ENCODE measurements around the gene MRPL21. TPM values are rescaled to one million over a fixed set of nuclear protein-coding genes. Genes with fewer than 3 reads are reported as not detected.
"Not testable (repeated sequence)": the region's sequence is repeated elsewhere in the genome, so short reads cannot be mapped to it uniquely, and the experiment has no call there.

The MRPL21 gene
- total RNA-seq, 2 experiments from 2014 or later = 56.8 to 61.8 TPM

- Mint-ChIP-seq H3K27me3 (peaks cover 14% of the 10 kb centered on the region), H3K36me3 (ENCODE audit: low read depth) (no peaks in the 10 kb centered on the region), H3K4me3 (no peak overlapping the region), H3K4me1 (peaks cover 14% of the 10 kb centered on the region), H3K9me3 (peaks cover 3% of the 10 kb centered on the region), H3K27ac (no peak overlapping the region)
- ChIA-PET CTCF (interaction anchor here (1.0 kb wide), 1 partner anchor 10 kb away, joined by 3 read pairs; no protein-coding TSS in a partner anchor), POLR2A (no interaction called here)
- DNase-seq = no peak
Observed at GRCh38 chr11:68865241-68865640, 38.4 kb downstream of the MRPL21 start.

GRCh38 chr11:68863553-68864265 is 39.9 kb downstream of the MRPL21 start:
- Mint-ChIP-seq H3K27ac (no peak overlapping the region), H3K36me3 (ENCODE audit: low read depth) (no peaks in the 10 kb centered on the region), H3K27me3 (peaks cover 5% of the 10 kb centered on the region), H3K9me3 (peaks cover 3% of the 10 kb centered on the region), H3K4me3 (no peak overlapping the region), H3K4me1 (peaks cover 3% of the 10 kb centered on the region)
- DNase-seq = no peak
- CTCF ChIA-PET = interaction anchor here (1.0 kb wide), 1 partner anchor 12 kb away, joined by 5 read pairs; no protein-coding TSS in a partner anchor
- POLR2A ChIA-PET = no interaction called here

- Mint-ChIP-seq H3K36me3 (ENCODE audit: low read depth) (no peaks in the 10 kb centered on the region), H3K4me3 (no peak overlapping the region), H3K27ac (no peak overlapping the region), H3K9me3 (peaks cover 3% of the 10 kb centered on the region), H3K4me1 (no peaks in the 10 kb centered on the region), H3K27me3 (peaks cover 2% of the 10 kb centered on the region)
- POLR2A ChIA-PET = no interaction called here
- CTCF ChIA-PET = no interaction called here
- no peak for DNase-seq
Observed at GRCh38 chr11:68862421-68862820, 41.2 kb downstream of the MRPL21 start.

GRCh38 chr11:68859123-68859522 is 44.5 kb downstream of the MRPL21 start:
- POLR2A ChIA-PET = no interaction called here
- Mint-ChIP-seq H3K27ac (no peak overlapping the region), H3K4me3 (no peak overlapping the region), H3K27me3 (peaks cover 20% of the 10 kb centered on the region), H3K36me3 (ENCODE audit: low read depth) (no peaks in the 10 kb centered on the region), H3K9me3 (peaks cover 3% of the 10 kb centered on the region), H3K4me1 (peaks cover 2% of the 10 kb centered on the region)
- no peak for DNase-seq
- CTCF ChIA-PET = no interaction called here

- Mint-ChIP-seq H3K27me3 (peaks cover 37% of the 10 kb centered on the region), H3K27ac (no peak overlapping the region), H3K4me3 (no peak overlapping the region), H3K36me3 (ENCODE audit: low read depth) (no peaks in the 10 kb centered on the region), H3K4me1 (peaks cover 2% of the 10 kb centered on the region), H3K9me3 (no peaks in the 10 kb centered on the region)
- DNase-seq = no peak
- ChIA-PET POLR2A (no interaction called here), CTCF (interaction anchor here (1.5 kb wide), 1 partner anchor 13 kb away, joined by 3 read pairs; no protein-coding TSS in a partner anchor)
Observed at GRCh38 chr11:68857037-68857586, 46.5 kb downstream of the MRPL21 start.

- H3K36me3 Mint-ChIP-seq (ENCODE audit: low read depth); POLR2A ChIA-PET; DNase-seq; H3K9me3 Mint-ChIP-seq; H3K4me1 Mint-ChIP-seq; H3K4me3 Mint-ChIP-seq; H3K27ac Mint-ChIP-seq: not testable (repeated sequence)
- peaks cover 39% of the 10 kb centered on the region for H3K27me3 Mint-ChIP-seq
- CTCF ChIA-PET = interaction anchor here (1.5 kb wide), 1 partner anchor 13 kb away, joined by 3 read pairs; no protein-coding TSS in a partner anchor
Observed at GRCh38 chr11:68856425-68857030, 47.1 kb downstream of the MRPL21 start.

- no peak overlapping the region for H3K4me3 Mint-ChIP-seq
- H3K4me1 Mint-ChIP-seq = peaks cover 2% of the 10 kb centered on the region
- no peaks in the 10 kb centered on the region for H3K36me3 Mint-ChIP-seq (ENCODE audit: low read depth)
- ChIA-PET POLR2A (interaction anchor here (0.6 kb wide), 1 partner anchor 14 kb away, joined by 3 read pairs; the partner anchor contains the start of gene CPT1A), CTCF (interaction anchor here (0.8 to 1.3 kb wide), 2 partner anchors 9 to 10 kb away, joined by 3 to 4 read pairs; no protein-coding TSS in a partner anchor)
- DNase-seq = peak; percentile 17
- H3K27ac Mint-ChIP-seq = no peak overlapping the region
- H3K9me3 Mint-ChIP-seq = no peaks in the 10 kb centered on the region
- peaks cover 39% of the 10 kb centered on the region for H3K27me3 Mint-ChIP-seq
Observed at GRCh38 chr11:68855205-68855981, 48.2 kb downstream of the MRPL21 start.

GRCh38 chr11:68854273-68854958 is 49.2 kb downstream of the MRPL21 start:
- H3K27me3 Mint-ChIP-seq = peaks cover 41% of the 10 kb centered on the region
- H3K4me3 Mint-ChIP-seq = no peak overlapping the region
- no peak for DNase-seq
- no peaks in the 10 kb centered on the region for H3K36me3 Mint-ChIP-seq (ENCODE audit: low read depth)
- H3K9me3 Mint-ChIP-seq = no peaks in the 10 kb centered on the region
- ChIA-PET POLR2A (interaction anchor here (0.6 kb wide), 1 partner anchor 13 kb away, joined by 3 read pairs; the partner anchor contains the start of gene CPT1A), CTCF (interaction anchor here (1.3 kb wide), 1 partner anchor 9 kb away, joined by 4 read pairs; no protein-coding TSS in a partner anchor)
- H3K4me1 Mint-ChIP-seq = peaks cover 2% of the 10 kb centered on the region
- no peak overlapping the region for H3K27ac Mint-ChIP-seq

GRCh38 chr11:68852628-68853027 is 51.0 kb downstream of the MRPL21 start:
- Mint-ChIP-seq H3K9me3 (no peaks in the 10 kb centered on the region), H3K36me3 (ENCODE audit: low read depth) (no peaks in the 10 kb centered on the region), H3K27ac (no peak overlapping the region), H3K4me1 (peaks cover 2% of the 10 kb centered on the region), H3K27me3 (peaks cover 44% of the 10 kb centered on the region), H3K4me3 (no peak overlapping the region)
- CTCF ChIA-PET = interaction anchor here (1.0 to 1.8 kb wide), 3 partner anchors 9 to 12 kb away, joined by 3 to 5 read pairs (median 5); no protein-coding TSS in a partner anchor
- DNase-seq = no peak
- POLR2A ChIA-PET = no interaction called here

- Mint-ChIP-seq H3K27me3 (peaks cover 19% of the 10 kb centered on the region), H3K4me1 (peaks cover 13% of the 10 kb centered on the region), H3K4me3 (no peak overlapping the region), H3K36me3 (ENCODE audit: low read depth) (no peaks in the 10 kb centered on the region), H3K9me3 (no peaks in the 10 kb centered on the region), H3K27ac (no peak overlapping the region)
- CTCF ChIA-PET = no interaction called here
- POLR2A ChIA-PET = no interaction called here
- DNase-seq = no peak
Observed at GRCh38 chr11:68848429-68848828, 55.2 kb downstream of the MRPL21 start.

GRCh38 chr11:68847395-68847794 is 56.2 kb downstream of the MRPL21 start:
- Mint-ChIP-seq H3K27ac (no peak overlapping the region), H3K4me1 (peaks cover 20% of the 10 kb centered on the region)

More at GRCh38 chr11:68847395-68847794, 56.2 kb downstream of the MRPL21 start:
- Mint-ChIP-seq H3K27me3 (peaks cover 9% of the 10 kb centered on the region), H3K36me3 (ENCODE audit: low read depth) (no peaks in the 10 kb centered on the region), H3K4me3 (no peak overlapping the region), H3K9me3 (no peaks in the 10 kb centered on the region)
- POLR2A ChIA-PET = no interaction called here
- DNase-seq = no peak
- CTCF ChIA-PET = interaction anchor here (0.6 kb wide), 1 partner anchor 733 kb away, joined by 3 read pairs; no protein-coding TSS in a partner anchor
